ENCODE results near the gene ATF7. TPM values are rescaled to one million over a fixed set of nuclear protein-coding genes. Genes with fewer than 3 reads are reported as not detected.

The ATF7 gene
- total and polyA plus RNA-seq, 2 of the 13 experiments (the other 11 are each of a cell fraction or from before 2014, with no cell fraction given), result 9.6 to 16.2 TPM

- no peaks in the 10 kb centered on the region for H4K20me1 ChIP-seq (ENCODE audit: insufficient read depth, low read length)
- 0 out of 2 replicates have a peak overlapping the region, but pooled peaks have one; percentile 96 for H3K4me2 ChIP-seq (ENCODE audit: low read depth, low read length)
- no peaks in the 10 kb centered on the region; a peak in 1 of 5 replicates for H3K27me3 ChIP-seq (ENCODE audit: control insufficient read depth in 1 of 2, insufficient read depth in 2 of 2, low read length in 2 of 2)
- peaks cover 16% of the 10 kb centered on the region for H3K79me2 ChIP-seq (ENCODE audit: insufficient read depth, low read length)
- no peak for FAIRE-seq
- in situ Hi-C loops (cut with HindIII; ENCODE audit: extremely low pct_ligation_motif_present, low pct_unique_long_range_greater_than_20kb), result loop anchor here (5.0 kb wide), 1 partner anchor 176 kb away; no protein-coding TSS in a partner anchor
- peaks cover 10 to 23% of the 10 kb centered on the region in 2 experiments; a peak in 4 of 5 replicates for H3K36me3 ChIP-seq (replicated peaks in 1 of 2; ENCODE audit: control insufficient read depth in 1 of 2, insufficient read depth in 2 of 2, low read length in 2 of 2)
- 0 out of 2 replicates have a peak overlapping the region, but pooled peaks have one; percentile 2 for H3K9ac ChIP-seq (ENCODE audit: insufficient read depth, low read depth, low read length)
- peaks cover 28% of the 10 kb centered on the region for H3K4me1 ChIP-seq (ENCODE audit: insufficient read depth, low read length)
- H3K9me3 ChIP-seq (ENCODE audit: low read length), result no peaks in the 10 kb centered on the region
- BruUV-seq (replicated peaks), result no TSS peak
- H3K27ac ChIP-seq (ENCODE audit: extremely low read length, insufficient read depth, low read length), result no peak overlapping the region
- WGBS (ENCODE audit: low lambda C conversion rate), result 100% methylated on average over 8 of the region's 10 CpGs
- H2AFZ ChIP-seq (ENCODE audit: low read length), result no peak overlapping the region
- TF ChIP-seq RFX3 (CRISPR knock-in tag; IDR thresholded peaks at IDR 0.05), result no peak
- no peak for TF ChIP-seq SRY (CRISPR knock-in tag; IDR thresholded peaks at IDR 0.05)
- TF ChIP-seq ZBTB34 (CRISPR knock-in tag; IDR thresholded peaks at IDR 0.05), result no peak
- TF ChIP-seq ZSCAN31 (CRISPR knock-in tag; IDR thresholded peaks at IDR 0.05; ENCODE audit: low read depth), result no peak
- TF ChIP-seq HOXA5 (CRISPR knock-in tag; IDR thresholded peaks at IDR 0.05), result no peak
- no peak for TF ChIP-seq HNRNPL (IDR thresholded peaks at IDR 0.05; ENCODE audit: low read depth, low read length)
- TF ChIP-seq ZFP36 (IDR thresholded peaks at IDR 0.05; ENCODE audit: borderline replicate concordance, low read depth, low read length, partially characterized antibody), result no peak
- no peak for TF ChIP-seq DMAP1 (CRISPR knock-in tag; IDR thresholded peaks at IDR 0.05)
- no peak for TF ChIP-seq SETDB1 (CRISPR knock-in tag; IDR thresholded peaks at IDR 0.05; ENCODE audit: borderline replicate concordance)
- TF ChIP-seq PHB2 (IDR thresholded peaks at IDR 0.05; ENCODE audit: partially characterized antibody), result no peak
- DNase-seq (ENCODE audit: low spot score), result no peak
- ChIA-PET POLR2A (no interaction called here), CTCF (ENCODE audit: low intra/inter-chr PET ratio, low total read pairs) (no interaction called here)
- intact Hi-C loops (cut with micrococcal nuclease; ENCODE audit: unreplicated experiment), result no loop called here
- no peak for ATAC-seq
- H3K4me3 ChIP-seq (replicated peaks in 1 of 3; ENCODE audit: insufficient read depth in 1 of 3, low read depth in 2 of 3, low read length in 3 of 3), result no peak overlapping the region
Observed at GRCh38 chr12:53502983-53503728, 123.0 kb downstream of the ATF7 start.

Measured in HepG2 (cell line).